ENCODE data around the gene CHEK1. TPM values are rescaled to one million over a fixed set of nuclear protein-coding genes. Genes with fewer than 3 reads are reported as not detected.

The CHEK1 gene
- total and polyA plus RNA-seq, 2 donors from 2014 or later = 4.6 to 4.9 TPM

DNA sequence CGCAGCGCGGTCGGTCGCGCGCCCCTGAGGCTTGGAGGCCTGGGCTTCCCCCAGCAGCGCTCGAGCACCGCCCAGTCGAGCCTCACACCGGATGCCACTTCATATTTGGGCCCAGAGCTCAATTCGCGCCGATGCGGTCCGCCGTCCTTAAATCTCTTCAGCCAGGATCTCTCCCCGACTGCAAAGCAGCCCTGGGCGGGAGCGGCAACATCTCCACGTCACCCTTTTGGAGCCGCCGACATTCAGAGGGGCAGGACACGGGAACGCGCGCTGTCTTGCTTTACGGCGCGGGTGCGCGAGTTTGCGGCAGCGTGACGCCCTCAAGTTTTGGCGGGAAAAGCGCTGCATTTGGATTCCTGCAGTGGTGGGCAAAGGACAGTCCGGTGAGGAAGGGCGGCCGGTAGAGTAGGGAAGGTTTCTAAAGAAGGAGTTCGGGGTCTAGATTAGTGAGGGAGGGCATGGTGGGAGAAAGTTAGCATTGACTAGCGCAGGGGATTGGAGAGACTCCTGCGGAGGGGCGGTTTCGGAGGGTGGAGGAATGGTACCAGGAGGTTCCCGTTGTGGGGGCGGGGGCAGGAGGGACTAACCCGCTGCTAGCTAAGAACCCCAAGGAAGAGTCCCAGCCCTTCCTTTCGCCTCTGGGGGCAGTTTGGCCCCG is 796 bp downstream of the CHEK1 start:
- Histone ChIP-seq H3K9me3 (ENCODE audit: control insufficient read depth in 2 of 3, insufficient read depth in 1 of 3, low read length in 3 of 3) (no peaks in the 10 kb centered on the region), H3K4me1 (ENCODE audit: control insufficient read depth in 2 of 3, insufficient read depth in 2 of 3, low read depth in 1 of 3, low read length in 3 of 3) (peaks cover 0 to 4% (median 0%) of the 10 kb centered on the region in 3 donors), H3K27ac (ENCODE audit: low read depth in 2 of 2, low read length in 2 of 2) (peak overlapping the region; percentile 94 to 96), H3K9ac (ENCODE audit: low read length in 3 of 3) (peak overlapping the region; percentile 21 to 89 (median 88)), H3K36me3 (ENCODE audit: control insufficient read depth in 2 of 3, insufficient read depth in 3 of 3, low read length in 3 of 3) (peaks cover 0 to 5% (median 0%) of the 10 kb centered on the region in 3 donors), H3K4me3 (ENCODE audit: low read length in 3 of 3) (peak overlapping the region; percentile 78 to 94 (median 83)), H3K27me3 (ENCODE audit: control insufficient read depth, insufficient read depth, low read length) (no peaks in the 10 kb centered on the region)
- no peak for FAIRE-seq
- peak; percentile 93 to 97 (median 96) for DNase-seq
- TF ChIP-seq, protein P1, sequence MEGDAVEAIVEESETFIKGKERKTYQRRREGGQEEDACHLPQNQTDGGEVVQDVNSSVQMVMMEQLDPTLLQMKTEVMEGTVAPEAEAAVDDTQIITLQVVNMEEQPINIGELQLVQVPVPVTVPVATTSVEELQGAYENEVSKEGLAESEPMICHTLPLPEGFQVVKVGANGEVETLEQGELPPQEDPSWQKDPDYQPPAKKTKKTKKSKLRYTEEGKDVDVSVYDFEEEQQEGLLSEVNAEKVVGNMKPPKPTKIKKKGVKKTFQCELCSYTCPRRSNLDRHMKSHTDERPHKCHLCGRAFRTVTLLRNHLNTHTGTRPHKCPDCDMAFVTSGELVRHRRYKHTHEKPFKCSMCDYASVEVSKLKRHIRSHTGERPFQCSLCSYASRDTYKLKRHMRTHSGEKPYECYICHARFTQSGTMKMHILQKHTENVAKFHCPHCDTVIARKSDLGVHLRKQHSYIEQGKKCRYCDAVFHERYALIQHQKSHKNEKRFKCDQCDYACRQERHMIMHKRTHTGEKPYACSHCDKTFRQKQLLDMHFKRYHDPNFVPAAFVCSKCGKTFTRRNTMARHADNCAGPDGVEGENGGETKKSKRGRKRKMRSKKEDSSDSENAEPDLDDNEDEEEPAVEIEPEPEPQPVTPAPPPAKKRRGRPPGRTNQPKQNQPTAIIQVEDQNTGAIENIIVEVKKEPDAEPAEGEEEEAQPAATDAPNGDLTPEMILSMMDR (IDR thresholded peaks at IDR 0.05; ENCODE audit: borderline replicate concordance, extremely low read depth, insufficient read depth) = no peak
- intact Hi-C loops (cut with DNase I) = no loop called here

DNA sequence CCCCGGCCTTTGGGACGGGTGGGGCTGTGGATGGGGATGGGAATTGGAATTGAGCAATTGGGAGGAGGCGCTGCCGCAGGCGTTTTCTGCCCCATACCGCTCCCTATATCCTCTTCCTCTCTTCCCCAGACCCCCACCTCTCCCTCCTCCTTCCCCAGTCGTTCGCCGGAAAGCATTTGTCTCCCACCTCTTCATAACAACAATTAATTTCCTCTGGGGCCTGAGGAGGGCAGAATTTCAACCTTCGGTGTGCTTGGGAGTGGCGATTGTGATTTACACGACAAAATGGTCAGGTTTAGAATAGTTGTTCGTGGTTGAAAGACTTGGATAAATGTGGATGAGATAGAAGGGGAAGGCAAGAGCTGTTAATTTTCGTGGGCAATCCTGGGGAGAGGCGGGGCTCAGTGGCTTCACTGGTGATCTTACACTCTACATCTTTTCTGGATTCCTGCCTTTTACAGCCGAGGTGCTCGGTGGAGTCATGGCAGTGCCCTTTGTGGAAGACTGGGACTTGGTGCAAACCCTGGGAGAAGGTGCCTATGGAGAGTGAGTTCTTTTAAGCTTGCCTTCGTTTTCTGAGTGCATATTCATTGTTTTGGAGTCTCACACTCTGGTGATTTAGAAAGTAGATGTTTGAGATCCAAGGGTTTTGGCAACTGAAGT is 1.5 kb downstream of the CHEK1 start:
- peaks cover 0 to 4% (median 0%) of the 10 kb centered on the region in 3 donors for H3K4me1 ChIP-seq (ENCODE audit: control insufficient read depth in 2 of 3, insufficient read depth in 2 of 3, low read depth in 1 of 3, low read length in 3 of 3)
- H3K9ac ChIP-seq (ENCODE audit: low read length in 3 of 3) = peak overlapping the region in 2 of 3 donors; percentile 88 to 89
- TF ChIP-seq, protein P1 (IDR thresholded peaks at IDR 0.05; ENCODE audit: borderline replicate concordance, extremely low read depth, insufficient read depth) = peak; percentile 34
- DNase-seq (peak in 3 of 5 donors; percentile 78 to 87 (median 84)), FAIRE-seq (no peak)
- no peaks in the 10 kb centered on the region for H3K9me3 ChIP-seq (ENCODE audit: control insufficient read depth in 2 of 3, insufficient read depth in 1 of 3, low read length in 3 of 3)
- intact Hi-C loops (cut with DNase I) = no loop called here
- no peaks in the 10 kb centered on the region for H3K27me3 ChIP-seq (ENCODE audit: control insufficient read depth, insufficient read depth, low read length)
- H3K4me3 ChIP-seq (ENCODE audit: low read length in 3 of 3) = peak overlapping the region; percentile 78 to 94 (median 83)
- peaks cover 0 to 2% (median 0%) of the 10 kb centered on the region in 3 donors for H3K36me3 ChIP-seq (ENCODE audit: control insufficient read depth in 2 of 3, insufficient read depth in 3 of 3, low read length in 3 of 3)
- no peak overlapping the region for H3K27ac ChIP-seq (ENCODE audit: low read depth in 2 of 2, low read length in 2 of 2)

DNA sequence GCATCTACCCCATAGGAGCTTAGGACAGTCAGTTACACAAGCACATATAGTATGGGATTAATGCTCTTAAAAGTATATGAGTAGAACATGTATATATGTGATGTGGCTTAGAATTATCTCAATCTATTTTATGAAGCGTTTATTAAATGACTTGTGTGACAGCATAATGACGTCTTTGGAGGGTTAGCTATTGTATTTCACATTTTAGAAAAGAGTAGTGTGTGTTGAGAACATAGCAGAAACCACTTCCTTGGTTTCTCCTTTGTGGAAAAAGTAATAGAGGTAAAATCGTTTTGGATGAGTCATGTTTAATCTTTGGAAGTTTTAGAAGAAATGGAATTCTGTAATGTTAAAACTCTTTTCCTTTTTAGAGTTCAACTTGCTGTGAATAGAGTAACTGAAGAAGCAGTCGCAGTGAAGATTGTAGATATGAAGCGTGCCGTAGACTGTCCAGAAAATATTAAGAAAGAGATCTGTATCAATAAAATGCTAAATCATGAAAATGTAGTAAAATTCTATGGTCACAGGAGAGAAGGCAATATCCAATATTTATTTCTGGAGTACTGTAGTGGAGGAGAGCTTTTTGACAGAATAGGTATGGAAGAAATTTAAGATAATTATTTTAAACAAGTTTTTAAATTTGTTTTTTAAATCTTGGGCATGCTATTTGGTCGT is 2.4 kb downstream of the CHEK1 start:
- Histone ChIP-seq H3K36me3 (ENCODE audit: control insufficient read depth in 2 of 3, insufficient read depth in 3 of 3, low read length in 3 of 3) (no peaks in the 10 kb centered on the region), H3K9me3 (ENCODE audit: control insufficient read depth in 2 of 3, insufficient read depth in 1 of 3, low read length in 3 of 3) (no peaks in the 10 kb centered on the region), H3K9ac (ENCODE audit: low read length in 3 of 3) (peak overlapping the region in 1 of 3 donors; percentile 89), H3K27me3 (ENCODE audit: control insufficient read depth, insufficient read depth, low read length) (no peaks in the 10 kb centered on the region), H3K4me3 (ENCODE audit: low read length in 3 of 3) (peak overlapping the region; percentile 78 to 94 (median 83)), H3K4me1 (ENCODE audit: control insufficient read depth in 2 of 3, insufficient read depth in 2 of 3, low read depth in 1 of 3, low read length in 3 of 3) (peaks cover 0 to 4% (median 0%) of the 10 kb centered on the region in 3 donors), H3K27ac (ENCODE audit: low read depth in 2 of 2, low read length in 2 of 2) (no peak overlapping the region)
- no peak for FAIRE-seq
- intact Hi-C loops (cut with DNase I) = no loop called here
- peak in 1 of 5 donors; percentile 2 for DNase-seq
- TF ChIP-seq, protein P1 (IDR thresholded peaks at IDR 0.05; ENCODE audit: borderline replicate concordance, extremely low read depth, insufficient read depth) = no peak

Measured in kidney (tissue), 14 donors.